Neural progenitor cell (in vitro differentiated cells): ENCODE measurements around the gene DAO. TPM values are rescaled to one million over a fixed set of nuclear protein-coding genes. Genes with fewer than 3 reads are reported as not detected.
A peak's percentile ranks its signal among the peaks of the same experiment; 100 is the strongest.

Experiments used
- DNase-seq: peaks from one replicate; pipeline ENCODE4 v3.0.0-alpha.2; 2016; ENCODE audit warnings: low spot score
- H2AFZ ChIP-seq: fragments of 200-600 bp; sonication (generic); replicated peaks from 2 replicates; pipeline ENCODE4 v1.6.1; 2016; ENCODE audit warnings: antibody characterized with exemption
- H3F3A ChIP-seq: fragments of 200-600 bp; sonication (generic); 2 replicates; pipeline ENCODE4 v1.6.1; 2016; ENCODE audit warnings: antibody characterized with exemption, low read depth
- H3K27ac ChIP-seq: fragments of 200-600 bp; sonication (generic); 2 replicates; pipeline ENCODE4 v1.5.1; 2016; ENCODE audit warnings: mild to moderate bottlenecking
- H3K27me3 ChIP-seq: fragments of 200-600 bp; sonication (generic); 2 replicates; pipeline ENCODE4 v1.6.1; 2016; ENCODE audit warnings: mild to moderate bottlenecking, moderate library complexity
- H3K36me3 ChIP-seq: fragments of 200-600 bp; sonication (generic); 2 replicates; pipeline ENCODE4 v1.5.1; 2016
- H3K4me1 ChIP-seq: fragments of 200-600 bp; sonication (generic); 2 replicates; pipeline ENCODE4 v1.6.1; 2016; ENCODE audit warnings: mixed run types
- H3K4me2 ChIP-seq: fragments of 200-600 bp; sonication (generic); 2 replicates; pipeline ENCODE4 v1.6.1; 2016
- H3K4me3 ChIP-seq: fragments of 200-600 bp; sonication (generic); 2 replicates; pipeline ENCODE4 v1.5.1; 2016
- H3K79me2 ChIP-seq: fragments of 200-600 bp; sonication (generic); 2 replicates; pipeline ENCODE4 v1.6.1; 2016; ENCODE audit warnings: low read depth
- H3K9ac ChIP-seq: fragments of 200-600 bp; sonication (generic); 2 replicates; pipeline ENCODE4 v1.6.1; 2016
- H3K9me3 ChIP-seq: fragments of 200-600 bp; sonication (generic); 2 replicates; pipeline ENCODE4 v1.5.1; 2016; ENCODE audit warnings: low read depth
- H4K20me1 ChIP-seq: fragments of 200-600 bp; sonication (generic); 2 replicates; pipeline ENCODE4 v1.6.1; 2016; ENCODE audit warnings: low read depth
- H3K27ac Mint-ChIP-seq: 3 replicates; pipeline ENCODE4 v1.8.0; 2021; ENCODE audit warnings: mixed read lengths
- H3K27me3 Mint-ChIP-seq: 2 replicates; pipeline ENCODE4 v1.8.0; 2022; ENCODE audit warnings: low read depth, mild to moderate bottlenecking, inconsistent platforms, moderate library complexity, mixed read lengths; ENCODE audit not compliant: insufficient read depth
- H3K36me3 Mint-ChIP-seq: 3 replicates; pipeline ENCODE4 v1.8.0; 2021; ENCODE audit warnings: mixed read lengths
- H3K4me1 Mint-ChIP-seq: 3 replicates; pipeline ENCODE4 v1.8.0; 2021; ENCODE audit warnings: mixed read lengths
- H3K4me3 Mint-ChIP-seq: 3 replicates; pipeline ENCODE4 v1.8.0; 2021; ENCODE audit warnings: mild to moderate bottlenecking, moderate library complexity, mixed read lengths
- H3K9me3 Mint-ChIP-seq: 3 replicates; pipeline ENCODE4 v1.8.0; 2020; ENCODE audit warnings: mixed read lengths
- EZH2 ChIP-seq: fragments of 200-600 bp; sonication (generic); IDR thresholded peaks from 2 replicates; pipeline ENCODE4 v1.6.1; 2017; ENCODE audit warnings: antibody characterized with exemption, mild to moderate bottlenecking, moderate library complexity
- EZH2phosphoT487 ChIP-seq: fragments of 200-600 bp; sonication (generic); IDR thresholded peaks from 2 replicates; pipeline ENCODE4 v1.6.1; 2017; ENCODE audit warnings: antibody characterized with exemption
- total RNA-seq: library from RNA; depleted of rRNA; stranded (reverse); fragments of >200 nt; gene quantifications from 2 replicates; pipeline ENCODE4 v1.2.3, GENCODE V29; 2015; ENCODE audit warnings: low replicate concordance
- TF ChIP-seq, protein P1 (sequence below): fragments of 200-600 bp; sonication (generic); IDR thresholded peaks from 2 replicates; pipeline ENCODE4 v1.5.1; 2017; ENCODE audit warnings: antibody characterized with exemption, mild to moderate bottlenecking

The DAO gene
- total RNA-seq, 1 donor from 2014 or later: not detected

DNA sequence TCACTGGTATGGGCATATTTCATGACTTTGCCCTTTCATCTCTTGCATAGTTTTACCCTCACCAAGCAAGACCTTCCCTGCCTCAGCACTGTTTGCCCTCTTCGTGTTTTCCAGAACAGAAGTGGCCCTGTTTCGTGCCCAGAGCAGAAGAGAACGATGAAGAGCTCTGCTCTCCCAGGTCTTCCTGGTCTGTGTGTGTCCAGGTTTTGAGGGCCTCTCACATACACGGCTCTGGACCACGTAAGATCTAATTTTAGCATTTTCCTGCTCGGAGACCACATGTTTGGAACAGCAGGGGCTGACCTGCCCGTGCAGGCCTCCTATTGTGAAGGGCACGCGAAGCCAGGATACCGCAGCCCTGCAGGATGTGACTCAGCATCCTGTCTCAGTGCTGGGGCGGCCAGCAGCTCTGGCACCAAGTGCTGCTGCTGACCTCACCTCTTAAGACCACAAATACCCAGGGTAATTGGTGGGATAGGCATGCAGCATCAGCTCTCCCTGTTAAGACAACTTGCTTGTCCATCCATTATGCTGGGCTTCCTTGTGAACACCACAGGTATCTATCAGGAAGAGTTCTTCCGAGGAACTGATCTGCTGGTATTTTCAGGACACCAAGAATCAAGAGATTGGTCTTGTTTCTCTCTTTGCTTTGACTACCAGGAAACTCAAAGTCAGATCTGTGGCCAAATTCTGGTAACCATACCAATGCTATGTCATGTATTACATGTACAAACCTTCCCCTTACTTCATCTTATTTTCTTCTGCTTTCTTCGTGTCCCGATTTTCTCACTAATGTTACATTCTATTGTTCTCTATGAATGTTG, 41.5 kb upstream of the DAO start:
- Histone ChIP-seq H4K20me1 (peaks cover 37% of the 10 kb centered on the region), H3K27me3 (no peaks in the 10 kb centered on the region), H3F3A (peaks cover 9% of the 10 kb centered on the region), H3K27ac (no peak overlapping the region), H3K79me2 (no peaks in the 10 kb centered on the region), H3K36me3 (no peaks in the 10 kb centered on the region), H3K4me2 (no peak overlapping the region), H3K9ac (no peak overlapping the region), H2AFZ (no peak overlapping the region), H3K4me3 (no peak overlapping the region), H3K4me1 (peaks cover 21% of the 10 kb centered on the region), H3K9me3 (no peaks in the 10 kb centered on the region)
- Mint-ChIP-seq H3K9me3 (no peaks in the 10 kb centered on the region), H3K4me3 (peak overlapping the region; percentile 64), H3K27ac (peak overlapping the region; percentile 82), H3K27me3 (no peaks in the 10 kb centered on the region), H3K4me1 (peaks cover 41% of the 10 kb centered on the region), H3K36me3 (peaks cover 23% of the 10 kb centered on the region)
- DNase-seq: no peak
- TF ChIP-seq, protein P1, sequence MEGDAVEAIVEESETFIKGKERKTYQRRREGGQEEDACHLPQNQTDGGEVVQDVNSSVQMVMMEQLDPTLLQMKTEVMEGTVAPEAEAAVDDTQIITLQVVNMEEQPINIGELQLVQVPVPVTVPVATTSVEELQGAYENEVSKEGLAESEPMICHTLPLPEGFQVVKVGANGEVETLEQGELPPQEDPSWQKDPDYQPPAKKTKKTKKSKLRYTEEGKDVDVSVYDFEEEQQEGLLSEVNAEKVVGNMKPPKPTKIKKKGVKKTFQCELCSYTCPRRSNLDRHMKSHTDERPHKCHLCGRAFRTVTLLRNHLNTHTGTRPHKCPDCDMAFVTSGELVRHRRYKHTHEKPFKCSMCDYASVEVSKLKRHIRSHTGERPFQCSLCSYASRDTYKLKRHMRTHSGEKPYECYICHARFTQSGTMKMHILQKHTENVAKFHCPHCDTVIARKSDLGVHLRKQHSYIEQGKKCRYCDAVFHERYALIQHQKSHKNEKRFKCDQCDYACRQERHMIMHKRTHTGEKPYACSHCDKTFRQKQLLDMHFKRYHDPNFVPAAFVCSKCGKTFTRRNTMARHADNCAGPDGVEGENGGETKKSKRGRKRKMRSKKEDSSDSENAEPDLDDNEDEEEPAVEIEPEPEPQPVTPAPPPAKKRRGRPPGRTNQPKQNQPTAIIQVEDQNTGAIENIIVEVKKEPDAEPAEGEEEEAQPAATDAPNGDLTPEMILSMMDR: no peak
- TF ChIP-seq EZH2 (no peak), EZH2phosphoT487 (no peak)

DNA sequence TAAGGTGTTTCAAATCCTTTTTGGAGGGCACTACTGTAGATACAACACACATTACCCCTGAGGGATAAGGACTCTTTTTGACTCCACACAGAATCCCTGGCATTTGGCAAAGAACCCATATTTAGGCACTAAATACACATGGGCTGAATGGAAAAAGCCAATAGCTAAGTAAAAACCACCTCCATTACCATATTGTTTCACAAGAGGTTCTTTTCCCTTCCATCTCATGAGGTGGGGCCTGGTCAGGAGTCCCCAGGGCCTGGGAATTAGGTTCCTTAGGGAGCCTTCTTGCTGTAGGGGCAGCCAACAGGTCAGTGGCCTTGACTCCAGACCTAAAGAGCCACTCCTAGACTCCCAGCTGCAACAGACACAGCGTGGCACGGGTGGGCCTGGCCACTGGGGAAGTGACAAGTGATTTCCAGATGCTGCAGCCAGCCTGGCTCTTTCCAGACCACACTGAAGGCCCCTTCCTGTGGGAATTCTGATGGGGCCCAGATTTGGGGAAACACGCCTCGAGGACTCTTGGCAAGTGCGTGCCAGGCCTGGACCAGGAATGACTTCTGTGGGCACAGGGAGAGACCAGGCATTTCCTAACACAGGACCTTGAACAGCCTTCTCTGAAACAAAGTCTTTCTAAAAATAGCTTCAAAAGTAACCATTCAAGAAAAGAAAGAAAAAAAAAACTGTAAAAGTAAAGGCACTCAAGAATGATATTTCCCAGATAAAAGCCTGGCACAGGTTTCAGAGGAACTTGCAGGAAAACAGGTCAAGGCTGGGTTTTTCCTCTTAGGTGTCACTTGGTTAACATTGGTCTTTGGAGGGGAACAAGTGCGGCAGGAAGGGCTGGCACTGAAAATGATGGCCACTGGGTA, 40.6 kb upstream of the DAO start:
- no peak for DNase-seq
- Mint-ChIP-seq H3K27ac (no peak overlapping the region), H3K4me1 (peaks cover 35% of the 10 kb centered on the region), H3K4me3 (no peak overlapping the region), H3K27me3 (no peaks in the 10 kb centered on the region), H3K36me3 (peaks cover 25% of the 10 kb centered on the region), H3K9me3 (peaks cover 3% of the 10 kb centered on the region)
- Histone ChIP-seq H3F3A (peaks cover 9% of the 10 kb centered on the region), H3K4me1 (peaks cover 21% of the 10 kb centered on the region), H3K27ac (no peak overlapping the region), H2AFZ (no peak overlapping the region), H3K9ac (no peak overlapping the region), H3K9me3 (no peaks in the 10 kb centered on the region), H3K36me3 (no peaks in the 10 kb centered on the region), H3K4me2 (no peak overlapping the region), H3K27me3 (no peaks in the 10 kb centered on the region), H4K20me1 (peaks cover 37% of the 10 kb centered on the region), H3K4me3 (no peak overlapping the region), H3K79me2 (no peaks in the 10 kb centered on the region)
- TF ChIP-seq, protein P1: no peak
- TF ChIP-seq EZH2 (no peak), EZH2phosphoT487 (no peak)

DNA sequence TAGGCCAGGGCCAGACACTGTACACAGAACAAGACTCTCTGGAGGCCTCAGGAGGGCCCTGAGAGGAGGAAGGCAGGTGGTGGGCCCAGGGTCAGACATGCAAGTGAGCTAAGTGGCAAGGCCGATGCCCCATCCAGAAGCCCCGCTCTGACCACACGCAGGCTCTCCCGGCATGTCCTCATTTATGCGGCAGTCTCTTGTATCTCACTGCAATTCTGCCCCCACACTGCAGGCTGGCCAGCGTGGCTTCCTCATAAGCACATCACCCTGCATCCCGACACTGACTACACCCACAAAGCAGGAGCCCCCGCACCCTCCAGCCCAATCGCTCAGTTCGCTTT, 40.0 kb upstream of the DAO start:
- no peaks in the 10 kb centered on the region for H3K9me3 ChIP-seq
- H3K79me2 ChIP-seq: no peaks in the 10 kb centered on the region
- no peaks in the 10 kb centered on the region for H3K27me3 Mint-ChIP-seq
- H3K4me1 Mint-ChIP-seq: peaks cover 35% of the 10 kb centered on the region
- DNase-seq: no peak
- no peak overlapping the region for H2AFZ ChIP-seq
- peaks cover 21% of the 10 kb centered on the region for H3K4me1 ChIP-seq
- H3K36me3 ChIP-seq: no peaks in the 10 kb centered on the region
- peaks cover 6% of the 10 kb centered on the region for H3K9me3 Mint-ChIP-seq
- peaks cover 33% of the 10 kb centered on the region for H4K20me1 ChIP-seq
- no peak overlapping the region for H3K27ac Mint-ChIP-seq
- H3K9ac ChIP-seq: no peak overlapping the region
- no peak overlapping the region for H3K4me3 ChIP-seq
- no peaks in the 10 kb centered on the region for H3K27me3 ChIP-seq
- H3K36me3 Mint-ChIP-seq: peaks cover 26% of the 10 kb centered on the region
- no peak overlapping the region for H3K4me3 Mint-ChIP-seq
- H3K27ac ChIP-seq: no peak overlapping the region
- H3K4me2 ChIP-seq: no peak overlapping the region
- TF ChIP-seq EZH2phosphoT487 (no peak), EZH2 (no peak)
- TF ChIP-seq, protein P1: no peak
- peaks cover 9% of the 10 kb centered on the region for H3F3A ChIP-seq
